LNCAP (cell line): ENCODE measurements around the gene HEATR1.

Experiments used
- TF ChIP-seq, protein P1 (sequence below): fragments of 450-650 bp; IDR thresholded peaks from 2 replicates; pipeline ENCODE4 v1.5.1; 2017; ENCODE audit warnings: mild to moderate bottlenecking

The HEATR1 gene

DNA sequence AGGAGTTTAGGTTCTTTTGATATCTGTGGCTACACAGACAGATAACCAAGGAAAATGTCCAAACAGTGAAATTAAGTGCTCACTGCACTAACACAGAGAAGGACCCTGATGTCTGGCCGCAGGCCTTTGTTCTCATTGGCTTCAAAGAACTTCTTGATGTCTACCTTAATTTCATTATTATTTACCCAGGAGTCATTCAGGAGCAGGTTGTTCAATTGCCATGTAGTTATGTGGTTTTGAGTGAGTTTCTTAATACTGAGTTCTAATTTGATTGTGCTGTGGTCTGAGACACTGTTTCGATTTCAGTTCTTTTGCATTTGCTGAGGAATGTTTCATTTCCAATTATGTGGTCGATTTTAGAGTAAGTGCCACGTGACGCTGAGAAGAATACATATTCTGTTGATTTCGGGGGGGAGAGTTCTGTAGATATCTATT, 95.7 kb downstream of the HEATR1 start:
- TF ChIP-seq, protein P1, sequence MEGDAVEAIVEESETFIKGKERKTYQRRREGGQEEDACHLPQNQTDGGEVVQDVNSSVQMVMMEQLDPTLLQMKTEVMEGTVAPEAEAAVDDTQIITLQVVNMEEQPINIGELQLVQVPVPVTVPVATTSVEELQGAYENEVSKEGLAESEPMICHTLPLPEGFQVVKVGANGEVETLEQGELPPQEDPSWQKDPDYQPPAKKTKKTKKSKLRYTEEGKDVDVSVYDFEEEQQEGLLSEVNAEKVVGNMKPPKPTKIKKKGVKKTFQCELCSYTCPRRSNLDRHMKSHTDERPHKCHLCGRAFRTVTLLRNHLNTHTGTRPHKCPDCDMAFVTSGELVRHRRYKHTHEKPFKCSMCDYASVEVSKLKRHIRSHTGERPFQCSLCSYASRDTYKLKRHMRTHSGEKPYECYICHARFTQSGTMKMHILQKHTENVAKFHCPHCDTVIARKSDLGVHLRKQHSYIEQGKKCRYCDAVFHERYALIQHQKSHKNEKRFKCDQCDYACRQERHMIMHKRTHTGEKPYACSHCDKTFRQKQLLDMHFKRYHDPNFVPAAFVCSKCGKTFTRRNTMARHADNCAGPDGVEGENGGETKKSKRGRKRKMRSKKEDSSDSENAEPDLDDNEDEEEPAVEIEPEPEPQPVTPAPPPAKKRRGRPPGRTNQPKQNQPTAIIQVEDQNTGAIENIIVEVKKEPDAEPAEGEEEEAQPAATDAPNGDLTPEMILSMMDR = no peak

DNA sequence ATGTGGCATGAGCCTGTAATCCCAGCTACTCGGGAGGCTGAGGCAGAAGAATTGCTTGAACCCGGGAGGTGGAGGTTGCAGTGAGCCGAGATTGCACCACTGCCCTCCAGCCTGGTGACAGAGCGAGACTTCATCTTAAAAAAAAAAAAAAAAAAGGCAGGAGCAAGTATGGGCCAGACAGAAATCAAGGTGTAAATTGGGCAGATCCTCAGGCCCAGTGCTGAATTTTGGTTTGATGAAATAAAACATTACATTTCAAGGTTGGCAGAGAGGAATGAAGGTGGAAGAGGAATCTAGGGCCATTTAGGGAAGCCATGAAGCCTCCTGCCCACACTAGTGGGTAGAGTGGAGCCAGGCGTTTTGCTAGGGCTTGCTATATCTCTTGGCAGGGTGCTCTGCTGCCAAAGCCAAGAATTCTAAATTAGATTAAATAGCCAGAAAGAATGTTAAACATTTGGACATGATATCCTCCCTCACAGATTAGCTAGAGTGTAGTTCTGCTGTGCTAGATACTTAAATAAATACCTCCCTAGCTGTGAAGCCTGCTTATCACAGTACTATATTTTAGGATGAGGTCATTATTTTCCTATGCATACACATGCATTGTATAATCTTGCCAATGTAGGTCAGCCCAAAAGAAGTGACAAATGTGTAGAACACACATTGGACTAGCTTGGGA, 97.2 kb downstream of the HEATR1 start:
- TF ChIP-seq, protein P1 = no peak

DNA sequence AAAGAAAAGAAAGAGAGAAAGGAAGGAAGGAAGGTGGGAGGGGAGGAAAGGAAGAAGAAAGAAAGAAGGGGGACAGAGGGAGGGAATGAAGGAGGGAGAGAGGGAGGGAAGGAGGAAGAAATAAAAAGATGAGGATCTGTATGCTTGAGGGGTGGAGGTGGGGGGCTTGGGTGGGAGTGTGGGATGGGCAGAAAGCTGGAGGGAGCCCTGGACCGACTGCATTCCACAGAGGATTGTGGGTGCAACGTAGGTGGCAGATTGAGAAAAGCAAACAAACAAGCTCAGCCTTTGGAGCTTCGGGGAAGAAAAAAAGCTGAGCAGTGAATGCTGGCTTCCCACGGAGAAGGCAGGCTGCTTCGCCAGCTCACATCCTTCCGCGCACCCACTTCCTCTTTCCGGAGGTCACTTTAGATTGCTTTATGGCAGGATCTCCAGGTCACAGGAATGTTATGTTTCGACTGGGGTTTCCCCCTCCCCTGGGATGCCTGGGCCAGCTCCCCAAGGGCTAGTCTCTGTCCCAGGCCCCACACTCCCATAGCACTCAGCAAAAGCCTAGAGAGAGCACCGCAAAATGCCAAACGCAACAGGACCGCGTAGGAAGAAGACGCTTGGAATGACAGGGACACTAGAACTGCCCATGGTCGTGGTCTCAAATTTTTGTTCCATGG, 101.2 kb downstream of the HEATR1 start:
- TF ChIP-seq, protein P1 = no peak

DNA sequence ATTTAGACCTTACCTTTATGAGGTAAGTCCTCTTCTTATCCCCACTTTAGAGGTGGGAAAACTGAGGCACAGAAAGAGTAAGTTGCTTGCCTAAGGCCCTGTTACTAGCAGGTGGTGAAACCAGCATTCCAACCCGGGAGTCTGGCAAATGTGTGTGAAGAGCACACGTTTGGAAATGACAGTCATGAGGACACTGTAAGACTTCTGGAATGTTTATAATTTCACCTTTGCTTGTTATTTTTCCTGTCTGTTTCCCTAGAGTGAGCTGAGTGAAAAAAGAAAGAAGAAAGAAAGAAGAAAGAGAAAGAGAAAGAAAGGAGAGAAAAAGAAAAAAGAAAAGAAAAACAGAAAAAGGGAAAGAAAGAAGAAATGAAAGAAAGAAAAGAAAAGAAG, 101.7 kb downstream of the HEATR1 start:
- TF ChIP-seq, protein P1 = no peak

DNA sequence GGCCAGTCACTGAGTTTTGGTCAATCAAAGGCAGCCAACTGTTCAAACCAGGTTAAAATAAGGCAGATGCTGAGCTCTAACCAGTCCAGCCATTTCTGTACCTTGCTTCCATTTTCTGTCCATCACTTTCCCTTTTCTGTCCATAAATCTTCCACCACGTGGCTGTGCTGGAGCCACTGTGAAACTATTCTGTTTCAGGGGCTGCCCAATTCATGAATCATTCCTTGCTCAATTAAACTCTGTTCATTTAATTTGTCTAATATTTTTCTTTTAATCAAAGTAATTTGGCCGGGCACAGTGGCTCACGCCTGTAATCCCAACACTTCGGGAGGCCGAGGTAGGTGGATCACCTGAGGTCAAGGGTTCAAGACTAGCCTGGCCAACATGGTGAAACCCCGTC, 103.2 kb downstream of the HEATR1 start:
- TF ChIP-seq, protein P1 = no peak
